ENCODE measurements around the gene ADPRHL1.

The ADPRHL1 gene

DNA sequence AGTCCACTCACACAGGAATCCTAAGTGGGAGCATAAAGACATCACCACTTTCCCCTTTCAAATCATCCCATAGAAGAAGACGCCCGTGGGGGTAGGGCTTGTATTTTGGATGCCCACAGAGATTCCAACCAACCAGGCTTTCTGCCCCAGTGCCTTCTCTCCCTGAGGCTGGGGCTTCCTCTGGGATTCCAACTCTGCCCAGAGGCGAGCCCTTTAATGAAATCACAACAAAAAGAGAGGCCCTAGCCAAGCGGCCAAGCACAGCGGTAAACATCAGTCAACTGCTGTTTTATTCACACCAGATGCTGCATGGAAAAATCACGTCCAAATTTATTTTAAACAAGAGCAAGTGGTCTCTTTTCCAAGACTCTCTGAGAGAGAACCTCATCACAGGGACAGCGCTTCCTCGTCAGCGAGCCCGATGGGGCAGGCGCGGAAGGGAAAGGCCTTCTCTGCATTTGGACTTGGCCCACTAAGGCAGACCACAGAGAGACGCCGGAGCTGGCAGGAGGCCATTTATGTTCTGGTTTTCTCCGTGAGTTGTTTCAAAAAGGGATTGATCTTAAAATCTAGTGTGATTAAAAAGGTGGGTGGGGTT lies 31.5 kb downstream of the ADPRHL1 start:
- H3K27ac ChIP-seq (ENCODE audit: low read depth, low read length, poor library complexity, severe bottlenecking) = no peak overlapping the region
- no peaks in the 10 kb centered on the region for H4K20me1 ChIP-seq (ENCODE audit: insufficient read depth, low read length)
- peaks cover 16% of the 10 kb centered on the region for H3K4me1 ChIP-seq (ENCODE audit: insufficient read depth, low read length, severe bottlenecking)
- H2AFZ ChIP-seq (ENCODE audit: low read length) = no peak overlapping the region
- no peak overlapping the region for H3K4me2 ChIP-seq (ENCODE audit: low read length)
- H3K9ac ChIP-seq (ENCODE audit: low read length) = no peak overlapping the region
- no peaks in the 10 kb centered on the region for H3K79me2 ChIP-seq (ENCODE audit: insufficient read depth, low read length)
- no peaks in the 10 kb centered on the region for H3K9me2 ChIP-seq (ENCODE audit: low read depth, low read length)
- TF ChIP-seq, protein P1, sequence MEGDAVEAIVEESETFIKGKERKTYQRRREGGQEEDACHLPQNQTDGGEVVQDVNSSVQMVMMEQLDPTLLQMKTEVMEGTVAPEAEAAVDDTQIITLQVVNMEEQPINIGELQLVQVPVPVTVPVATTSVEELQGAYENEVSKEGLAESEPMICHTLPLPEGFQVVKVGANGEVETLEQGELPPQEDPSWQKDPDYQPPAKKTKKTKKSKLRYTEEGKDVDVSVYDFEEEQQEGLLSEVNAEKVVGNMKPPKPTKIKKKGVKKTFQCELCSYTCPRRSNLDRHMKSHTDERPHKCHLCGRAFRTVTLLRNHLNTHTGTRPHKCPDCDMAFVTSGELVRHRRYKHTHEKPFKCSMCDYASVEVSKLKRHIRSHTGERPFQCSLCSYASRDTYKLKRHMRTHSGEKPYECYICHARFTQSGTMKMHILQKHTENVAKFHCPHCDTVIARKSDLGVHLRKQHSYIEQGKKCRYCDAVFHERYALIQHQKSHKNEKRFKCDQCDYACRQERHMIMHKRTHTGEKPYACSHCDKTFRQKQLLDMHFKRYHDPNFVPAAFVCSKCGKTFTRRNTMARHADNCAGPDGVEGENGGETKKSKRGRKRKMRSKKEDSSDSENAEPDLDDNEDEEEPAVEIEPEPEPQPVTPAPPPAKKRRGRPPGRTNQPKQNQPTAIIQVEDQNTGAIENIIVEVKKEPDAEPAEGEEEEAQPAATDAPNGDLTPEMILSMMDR (IDR thresholded peaks at IDR 0.05; ENCODE audit: low read length) = no peak
- TF ChIP-seq EZH2 (IDR thresholded peaks at IDR 0.05; ENCODE audit: borderline replicate concordance, low read length) = no peak
- H3K36me3 ChIP-seq (ENCODE audit: insufficient read depth, low read length) = no peaks in the 10 kb centered on the region
- no peak overlapping the region for H3K4me3 ChIP-seq (ENCODE audit: low read depth, low read length, poor library complexity, severe bottlenecking)
- no peaks in the 10 kb centered on the region for H3K27me3 ChIP-seq (ENCODE audit: insufficient read depth, low read length)
- no peaks in the 10 kb centered on the region for H3F3A ChIP-seq (ENCODE audit: insufficient read depth, low read length)
- no peaks in the 10 kb centered on the region for H3K9me3 ChIP-seq (ENCODE audit: low read length)

DNA sequence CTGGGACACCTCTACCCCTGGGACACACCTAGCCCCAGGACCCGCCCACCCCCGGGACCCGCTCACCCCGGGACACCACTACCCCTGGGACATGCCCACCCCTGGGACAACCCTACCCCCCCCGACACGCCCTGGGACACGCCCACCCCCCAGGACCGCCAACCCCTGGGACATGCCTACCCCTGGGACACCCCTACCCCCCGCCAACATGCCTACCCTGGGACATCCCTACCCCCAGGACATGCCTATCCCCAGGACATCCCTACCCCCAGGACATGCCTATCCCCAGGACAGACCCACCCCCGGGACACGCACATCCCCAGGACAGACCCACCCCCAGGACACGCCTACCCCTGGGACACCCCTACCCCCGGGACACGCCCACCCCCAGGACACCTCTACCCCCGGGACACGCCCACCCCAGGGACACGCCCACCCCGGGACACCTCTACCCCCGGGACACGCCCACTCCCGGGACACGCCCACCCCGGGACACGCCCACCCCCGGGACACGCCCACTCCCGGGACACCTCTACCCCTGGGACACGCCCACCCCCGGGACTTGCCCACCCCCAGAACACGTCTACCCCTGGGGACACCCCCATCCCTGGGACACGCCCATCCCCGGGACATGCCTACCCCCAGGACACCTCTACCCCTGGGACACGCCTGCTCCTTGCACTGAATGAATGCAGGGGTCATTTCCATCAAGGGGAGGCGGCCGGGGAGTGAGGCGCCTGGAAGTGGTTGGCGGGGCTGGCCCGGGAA lies 32.3 kb downstream of the ADPRHL1 start:
- no peak overlapping the region for H3K4me2 ChIP-seq (ENCODE audit: low read length)
- H3K27me3 ChIP-seq (ENCODE audit: insufficient read depth, low read length) = no peaks in the 10 kb centered on the region
- H3F3A ChIP-seq (ENCODE audit: insufficient read depth, low read length) = no peaks in the 10 kb centered on the region
- H3K4me1 ChIP-seq (ENCODE audit: insufficient read depth, low read length, severe bottlenecking) = peaks cover 15% of the 10 kb centered on the region
- no peak overlapping the region for H3K9ac ChIP-seq (ENCODE audit: low read length)
- no peak overlapping the region for H3K27ac ChIP-seq (ENCODE audit: low read depth, low read length, poor library complexity, severe bottlenecking)
- H3K9me3 ChIP-seq (ENCODE audit: low read length) = no peaks in the 10 kb centered on the region
- TF ChIP-seq, protein P1 (IDR thresholded peaks at IDR 0.05; ENCODE audit: low read length) = no peak
- TF ChIP-seq EZH2 (IDR thresholded peaks at IDR 0.05; ENCODE audit: borderline replicate concordance, low read length) = no peak
- H2AFZ ChIP-seq (ENCODE audit: low read length) = no peak overlapping the region
- H3K9me2 ChIP-seq (ENCODE audit: low read depth, low read length) = no peaks in the 10 kb centered on the region
- no peaks in the 10 kb centered on the region for H3K79me2 ChIP-seq (ENCODE audit: insufficient read depth, low read length)
- H4K20me1 ChIP-seq (ENCODE audit: insufficient read depth, low read length) = no peaks in the 10 kb centered on the region
- H3K36me3 ChIP-seq (ENCODE audit: insufficient read depth, low read length) = no peaks in the 10 kb centered on the region
- no peak overlapping the region for H3K4me3 ChIP-seq (ENCODE audit: low read depth, low read length, poor library complexity, severe bottlenecking)

DNA sequence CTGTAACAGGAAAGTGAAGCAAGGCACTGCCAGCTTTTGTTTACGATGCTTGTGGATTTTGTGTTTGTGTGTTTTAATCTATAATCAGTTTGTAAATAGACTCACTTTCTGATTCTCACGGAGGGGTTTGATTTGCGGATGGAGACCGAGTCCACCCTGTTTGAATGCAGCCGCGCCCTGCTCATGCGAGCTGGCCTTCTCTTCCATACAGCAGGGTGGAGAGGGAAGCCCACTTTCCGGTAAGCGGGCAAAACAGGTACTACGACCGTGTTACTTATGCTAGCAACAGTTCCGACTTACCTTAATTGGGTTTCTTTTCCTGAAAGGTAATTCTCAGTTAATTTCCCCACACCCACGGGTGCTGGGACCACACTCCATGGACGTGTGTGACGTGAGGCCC lies 33.1 kb downstream of the ADPRHL1 start:
- Histone ChIP-seq H3K9ac (ENCODE audit: low read length) (no peak overlapping the region), H3K9me3 (ENCODE audit: low read length) (no peaks in the 10 kb centered on the region), H3K27ac (ENCODE audit: low read depth, low read length, poor library complexity, severe bottlenecking) (no peak overlapping the region), H3K4me3 (ENCODE audit: low read depth, low read length, poor library complexity, severe bottlenecking) (no peak overlapping the region), H4K20me1 (ENCODE audit: insufficient read depth, low read length) (no peaks in the 10 kb centered on the region), H3K79me2 (ENCODE audit: insufficient read depth, low read length) (no peaks in the 10 kb centered on the region), H3K27me3 (ENCODE audit: insufficient read depth, low read length) (no peaks in the 10 kb centered on the region), H3F3A (ENCODE audit: insufficient read depth, low read length) (no peaks in the 10 kb centered on the region), H3K4me1 (ENCODE audit: insufficient read depth, low read length, severe bottlenecking) (peaks cover 15% of the 10 kb centered on the region), H2AFZ (ENCODE audit: low read length) (no peak overlapping the region), H3K4me2 (ENCODE audit: low read length) (no peak overlapping the region), H3K36me3 (ENCODE audit: insufficient read depth, low read length) (no peaks in the 10 kb centered on the region), H3K9me2 (ENCODE audit: low read depth, low read length) (no peaks in the 10 kb centered on the region)
- TF ChIP-seq EZH2 (IDR thresholded peaks at IDR 0.05; ENCODE audit: borderline replicate concordance, low read length) = no peak
- TF ChIP-seq, protein P1 (IDR thresholded peaks at IDR 0.05; ENCODE audit: low read length) = no peak
